Adrenal gland (tissue), 12 donors: Measurements from ENCODE around the gene DCTD. TPM values are rescaled to one million over a fixed set of nuclear protein-coding genes. Genes with fewer than 3 reads are reported as not detected.

Experiments used
- DNase-seq, 7 donors: peaks; one replicate each; pipeline ENCODE4 v3.0.0-alpha.2; 2019 to 2020
- H3K27ac ChIP-seq, 5 donors: fragments of 200-600 bp; sonication (generic) in 4 of 5; 1 replicate in 3 of 5; 2 replicates in 2 of 5; pipeline versions ENCODE4 v1.5.1 to v1.8.0; 2016 to 2020; ENCODE audit warnings: mild to moderate bottlenecking in 1 of 5
- H3K27me3 ChIP-seq: fragments of 200-600 bp; 2 replicates; pipeline ENCODE4 v1.8.0; 2021
- H3K36me3 ChIP-seq, 2 donors: fragments of 200-600 bp; replicated peaks in 1 of 2; 1 replicate in 1 of 2; 2 replicates in 1 of 2; pipeline versions ENCODE4 v1.5.1 to v1.8.0; 2018 to 2022
- H3K4me1 ChIP-seq, 2 donors: fragments of 200-600 bp; replicated peaks in 1 of 2; 1 replicate in 1 of 2; 2 replicates in 1 of 2; pipeline versions ENCODE4 v1.5.1 to v1.8.0; 2018 to 2021
- H3K4me3 ChIP-seq, 4 donors: fragments of 200-600 bp; sonication (generic) in 3 of 4; one replicate each; pipeline ENCODE4 v1.5.1; 2016 to 2018
- H3K9me3 ChIP-seq, 3 donors: fragments of 200-600 bp; sonication (generic) in 1 of 3; replicated peaks in 1 of 3; 1 replicate in 2 of 3; 2 replicates in 1 of 3; pipeline versions ENCODE4 v1.5.1 to v1.8.0; 2016 to 2021
- POLR2A ChIP-seq, 2 donors: fragments of 450-650 bp; IDR thresholded peaks; one replicate each; pipeline ENCODE4 v1.6.1; 2017; ENCODE audit warnings: antibody characterized with exemption in 2 of 2, mild to moderate bottlenecking in 2 of 2, moderate library complexity in 1 of 2
- WGBS, 4 donors: extraction: QIAGEN DNeasy Blood & Tissue Kit in 2 of 4; methylation state at CpG; one replicate each; pipeline versions ENCODE4 v1.1.5 to v1.1.7; 2013 to 2017; 5-methylcytosine and 5-hydroxymethylcytosine counted together
- intact Hi-C, 2 donors: fragments of 100-400 bp; cut with DNase I; formaldehyde crosslinking; loops; one replicate each; pipeline versions ENCODE4 v1.14.1 to v1.15.0; 2022 to 2023
- polyA plus RNA-seq, 3 donors: library from polyadenylated mRNA; stranded (reverse); fragments of 200-250 nt in 2 of 3; fragments of 350-450 nt in 1 of 3; fragmentation: Illumina TruSeq in 1 of 3; extraction: RNeasy Lipid Tissue Mini Kit (QIAGEN cat#74804) in 1 of 3; gene quantifications; one replicate each; pipeline ENCODE4 v1.2.3, GENCODE V29; 2013 to 2014
- total RNA-seq, 9 donors: library from RNA; depleted of rRNA in 4 of 9; stranded (reverse); fragments of >200 nt in 4 of 9; fragments of 120-200 nt in 1 of 9; fragmentation: NEBNext Ultra II Directional in 1 of 9; extraction: Animal tissue kit (Norgen Biotek cat#: 25700) in 1 of 9; gene quantifications; one replicate each; pipeline versions ENCODE4 v1.1.0 to v1.2.4, GENCODE V29; 2013 to 2023
- TF ChIP-seq, protein P1 (sequence below), 6 experiments: fragments of 450-650 bp in 4 of 6; fragments of 200-600 bp in 2 of 6; sonication (generic) in 1 of 6; IDR thresholded peaks; 1 replicate in 5 of 6; 2 replicates in 1 of 6; pipeline versions ENCODE4 v1.5.1 to v1.8.0; 2016 to 2021; ENCODE audit warnings: antibody characterized with exemption in 6 of 6, mild to moderate bottlenecking in 2 of 6, moderate library complexity in 1 of 6
- donor health status: healthy with polysubstance abuse.
- donor health status: Bipolar disorder and iron deficiency.
- donor health status: DM: yes; HTN: yes; CAD: no.
- donor health status: DM: no; HTN: no; CAD: no.
- donor health status: DM: no; HTN: no; CAD: no.
- donor health status: DM: yes; HTN: yes; CAD: no.

DCTD gene
- total and polyA plus RNA-seq, 12 donors: 54.5 to 254 (median 126) TPM

DNA sequence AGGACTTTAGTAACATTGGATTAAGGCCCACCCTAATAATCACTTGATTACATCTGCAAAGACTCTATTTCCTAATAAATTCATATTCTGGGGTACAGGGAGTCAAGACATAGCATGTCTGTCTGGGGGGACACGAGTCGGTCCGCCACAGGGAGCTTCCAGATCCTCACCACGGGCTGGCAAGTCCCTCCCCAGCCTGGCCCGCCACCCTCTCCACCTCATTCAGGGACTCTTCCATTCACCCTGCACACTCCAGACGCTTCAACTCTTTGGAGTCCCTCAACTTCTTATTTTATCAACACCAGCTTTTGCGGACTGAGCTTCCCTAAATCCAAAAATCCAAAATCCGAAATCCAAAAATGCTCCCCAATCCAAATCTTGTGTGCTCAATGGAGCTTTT, 71.2 kb downstream of the DCTD start:
- TF ChIP-seq, protein P1, sequence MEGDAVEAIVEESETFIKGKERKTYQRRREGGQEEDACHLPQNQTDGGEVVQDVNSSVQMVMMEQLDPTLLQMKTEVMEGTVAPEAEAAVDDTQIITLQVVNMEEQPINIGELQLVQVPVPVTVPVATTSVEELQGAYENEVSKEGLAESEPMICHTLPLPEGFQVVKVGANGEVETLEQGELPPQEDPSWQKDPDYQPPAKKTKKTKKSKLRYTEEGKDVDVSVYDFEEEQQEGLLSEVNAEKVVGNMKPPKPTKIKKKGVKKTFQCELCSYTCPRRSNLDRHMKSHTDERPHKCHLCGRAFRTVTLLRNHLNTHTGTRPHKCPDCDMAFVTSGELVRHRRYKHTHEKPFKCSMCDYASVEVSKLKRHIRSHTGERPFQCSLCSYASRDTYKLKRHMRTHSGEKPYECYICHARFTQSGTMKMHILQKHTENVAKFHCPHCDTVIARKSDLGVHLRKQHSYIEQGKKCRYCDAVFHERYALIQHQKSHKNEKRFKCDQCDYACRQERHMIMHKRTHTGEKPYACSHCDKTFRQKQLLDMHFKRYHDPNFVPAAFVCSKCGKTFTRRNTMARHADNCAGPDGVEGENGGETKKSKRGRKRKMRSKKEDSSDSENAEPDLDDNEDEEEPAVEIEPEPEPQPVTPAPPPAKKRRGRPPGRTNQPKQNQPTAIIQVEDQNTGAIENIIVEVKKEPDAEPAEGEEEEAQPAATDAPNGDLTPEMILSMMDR (IDR thresholded peaks at IDR 0.05): no peak
- TF ChIP-seq POLR2A (IDR thresholded peaks at IDR 0.05): no peak
- no peaks in the 10 kb centered on the region for H3K4me1 ChIP-seq
- no peak overlapping the region for H3K4me3 ChIP-seq
- H3K27ac ChIP-seq: no peak overlapping the region
- no peak for DNase-seq
- H3K36me3 ChIP-seq: no peaks in the 10 kb centered on the region
- H3K9me3 ChIP-seq: no peaks in the 10 kb centered on the region
- intact Hi-C loops: no loop called here
- H3K27me3 ChIP-seq: no peaks in the 10 kb centered on the region
- WGBS, 4 donors: 90 to 97% (median 92%) methylated on average over 8 of the region's 8 CpGs

DNA sequence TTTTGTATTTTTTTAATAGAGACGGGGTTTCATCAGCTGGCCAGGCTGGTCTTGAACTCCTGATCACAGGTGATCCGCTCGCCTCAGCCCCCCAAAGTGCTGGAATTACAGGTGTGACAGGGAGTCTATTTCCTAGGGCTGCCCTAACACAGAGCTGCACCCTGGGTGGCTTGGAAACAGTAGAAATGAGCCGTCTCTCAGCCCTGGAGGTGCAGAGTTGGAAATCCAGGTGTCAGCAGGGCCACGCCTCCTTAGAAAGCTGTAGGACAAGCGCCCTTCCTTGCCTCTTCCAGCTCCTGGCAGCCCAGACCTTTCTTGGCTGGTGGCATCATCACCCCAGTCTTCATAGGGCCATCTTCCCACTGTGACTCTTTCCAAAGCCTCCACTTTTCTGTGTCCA, 71.6 kb downstream of the DCTD start:
- intact Hi-C loops: no loop called here
- no peak for DNase-seq
- TF ChIP-seq, protein P1 (IDR thresholded peaks at IDR 0.05): no peak
- TF ChIP-seq POLR2A (IDR thresholded peaks at IDR 0.05): no peak
- no peaks in the 10 kb centered on the region for H3K36me3 ChIP-seq
- 70 to 94% (median 92%) methylated on average over 2 to 6 of the region's 6 CpGs for WGBS, 4 donors
- H3K27ac ChIP-seq: no peak overlapping the region
- no peak overlapping the region for H3K4me3 ChIP-seq
- H3K9me3 ChIP-seq: no peaks in the 10 kb centered on the region
- H3K27me3 ChIP-seq: no peaks in the 10 kb centered on the region
- no peaks in the 10 kb centered on the region for H3K4me1 ChIP-seq

DNA sequence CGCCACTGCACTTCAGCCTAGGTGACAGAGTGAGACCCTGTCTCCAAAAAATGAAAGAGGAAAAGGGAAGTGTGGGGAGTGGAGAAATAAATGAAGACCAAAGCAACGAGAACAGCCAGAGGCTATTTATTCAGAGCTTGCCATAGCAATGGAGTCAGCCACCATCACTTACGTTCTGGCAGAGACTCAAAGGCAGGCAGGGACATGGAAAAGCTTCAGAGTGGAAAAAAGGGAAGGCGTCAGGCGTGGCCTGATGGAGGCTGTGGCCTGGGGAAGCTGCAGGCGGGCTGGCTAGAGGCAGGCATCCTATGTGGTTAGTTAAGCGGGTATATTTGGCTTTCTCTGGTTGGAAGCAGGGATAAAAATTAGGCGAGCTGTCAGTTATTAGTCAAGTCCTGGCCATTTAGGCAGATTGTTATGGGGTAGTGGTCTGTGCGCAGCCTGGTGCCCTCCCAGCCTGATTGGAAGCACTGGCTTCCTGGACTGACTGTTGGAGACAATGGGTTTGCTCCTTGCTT, 73.3 kb downstream of the DCTD start:
- Histone ChIP-seq H3K27me3 (no peaks in the 10 kb centered on the region), H3K4me1 (no peaks in the 10 kb centered on the region), H3K9me3 (no peaks in the 10 kb centered on the region), H3K27ac (no peak overlapping the region), H3K36me3 (no peaks in the 10 kb centered on the region), H3K4me3 (no peak overlapping the region)
- no peak for TF ChIP-seq POLR2A (IDR thresholded peaks at IDR 0.05)
- TF ChIP-seq, protein P1 (IDR thresholded peaks at IDR 0.05): no peak
- 82 to 89% (median 86%) methylated on average over 9 of the region's 9 CpGs for WGBS, 4 donors
- intact Hi-C loops: no loop called here
- DNase-seq: no peak

DNA sequence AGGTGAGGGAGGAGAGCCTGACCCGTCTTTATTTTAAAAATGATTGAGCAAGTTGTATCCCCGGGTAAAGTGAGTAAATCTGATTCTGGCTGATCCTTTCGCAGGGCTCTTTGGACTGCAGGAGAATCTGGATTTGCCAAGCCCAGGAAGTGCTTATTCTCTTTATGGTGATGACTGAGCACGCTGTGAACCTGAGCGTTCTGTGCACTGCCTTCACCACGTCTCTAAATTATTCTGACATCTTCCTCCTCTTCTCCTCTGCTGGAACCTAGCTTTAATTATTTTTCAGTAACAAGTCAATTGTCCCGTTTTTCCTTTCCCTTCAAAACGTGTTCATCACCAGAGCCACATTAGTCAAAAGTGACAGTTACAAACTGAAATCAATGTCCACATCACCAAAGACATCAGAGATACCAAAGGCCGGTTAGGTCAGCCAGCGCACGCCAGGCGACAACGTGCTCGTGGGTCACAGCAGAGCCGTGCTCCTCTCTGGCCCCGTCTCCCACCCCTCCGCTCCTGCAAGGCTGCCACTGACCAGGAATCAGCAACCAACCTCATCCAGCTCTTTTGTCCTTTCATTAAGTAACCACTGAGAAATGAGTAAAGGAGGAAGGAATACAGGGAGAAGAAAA, 74.3 kb downstream of the DCTD start:
- no peaks in the 10 kb centered on the region for H3K4me1 ChIP-seq
- TF ChIP-seq POLR2A (IDR thresholded peaks at IDR 0.05): no peak
- TF ChIP-seq, protein P1 (IDR thresholded peaks at IDR 0.05): no peak
- no peaks in the 10 kb centered on the region for H3K27me3 ChIP-seq

More for the DNA sequence above, 74.3 kb downstream of the DCTD start:
- H3K27ac ChIP-seq: no peak overlapping the region
- no peak overlapping the region for H3K4me3 ChIP-seq
- intact Hi-C loops: no loop called here
- no peaks in the 10 kb centered on the region for H3K36me3 ChIP-seq
- no peak for DNase-seq
- 68 to 74% (median 71%) methylated on average over 17 of the region's 17 CpGs for WGBS, 4 donors
- no peaks in the 10 kb centered on the region for H3K9me3 ChIP-seq
